ENCODE measurements around the gene BIN1.

Gene BIN1

GRCh38 chr2:127074936-127075335, 32.0 kb downstream of the BIN1 start:
- Histone ChIP-seq H3K4me3 (ENCODE audit: low read length) (no peak overlapping the region), H3K4me1 (ENCODE audit: control insufficient read depth, insufficient read depth, low read length) (no peaks in the 10 kb centered on the region), H3K27me3 (ENCODE audit: control insufficient read depth, insufficient read depth, low read length) (no peaks in the 10 kb centered on the region), H3K36me3 (ENCODE audit: control insufficient read depth, insufficient read depth, low read length) (no peaks in the 10 kb centered on the region), H3K9me3 (ENCODE audit: control insufficient read depth, insufficient read depth, low read length) (no peaks in the 10 kb centered on the region), H3K27ac (ENCODE audit: low read length) (no peak overlapping the region)
- WGBS (ENCODE audit: insufficient coverage, insufficient read length): no CpG with 5 or more reads among the region's 3 CpGs
- DNase-seq (ENCODE audit: low read depth, low spot score): no peak

- no peak for DNase-seq (ENCODE audit: low read depth, low spot score)
- no CpG with 5 or more reads among the region's 3 CpGs for WGBS (ENCODE audit: insufficient coverage, insufficient read length)
- Histone ChIP-seq H3K4me1 (ENCODE audit: control insufficient read depth, insufficient read depth, low read length) (no peaks in the 10 kb centered on the region), H3K9me3 (ENCODE audit: control insufficient read depth, insufficient read depth, low read length) (no peaks in the 10 kb centered on the region), H3K27me3 (ENCODE audit: control insufficient read depth, insufficient read depth, low read length) (no peaks in the 10 kb centered on the region), H3K36me3 (ENCODE audit: control insufficient read depth, insufficient read depth, low read length) (no peaks in the 10 kb centered on the region), H3K27ac (ENCODE audit: low read length) (no peak overlapping the region), H3K4me3 (ENCODE audit: low read length) (no peak overlapping the region)
These were observed 32.6 kb downstream of the BIN1 start for GRCh38 chr2:127074358-127074757.

- WGBS (ENCODE audit: insufficient coverage, insufficient read length): no CpG with 5 or more reads among the region's 15 CpGs
- Histone ChIP-seq H3K27me3 (ENCODE audit: control insufficient read depth, insufficient read depth, low read length) (no peaks in the 10 kb centered on the region), H3K27ac (ENCODE audit: low read length) (no peak overlapping the region), H3K4me3 (ENCODE audit: low read length) (no peak overlapping the region), H3K36me3 (ENCODE audit: control insufficient read depth, insufficient read depth, low read length) (no peaks in the 10 kb centered on the region), H3K4me1 (ENCODE audit: control insufficient read depth, insufficient read depth, low read length) (no peaks in the 10 kb centered on the region), H3K9me3 (ENCODE audit: control insufficient read depth, insufficient read depth, low read length) (no peaks in the 10 kb centered on the region)
- no peak for DNase-seq (ENCODE audit: low read depth, low spot score)
These were observed 34.0 kb downstream of the BIN1 start for GRCh38 chr2:127072970-127073369.

- Histone ChIP-seq H3K27me3 (ENCODE audit: control insufficient read depth, insufficient read depth, low read length) (no peaks in the 10 kb centered on the region), H3K36me3 (ENCODE audit: control insufficient read depth, insufficient read depth, low read length) (no peaks in the 10 kb centered on the region), H3K4me1 (ENCODE audit: control insufficient read depth, insufficient read depth, low read length) (no peaks in the 10 kb centered on the region), H3K9me3 (ENCODE audit: control insufficient read depth, insufficient read depth, low read length) (no peaks in the 10 kb centered on the region), H3K4me3 (ENCODE audit: low read length) (no peak overlapping the region), H3K27ac (ENCODE audit: low read length) (no peak overlapping the region)
- DNase-seq (ENCODE audit: low read depth, low spot score): no peak
- WGBS (ENCODE audit: insufficient coverage, insufficient read length): no CpG with 5 or more reads among the region's 9 CpGs
These were observed 34.6 kb downstream of the BIN1 start for GRCh38 chr2:127072396-127072795.

GRCh38 chr2:127071901-127072328, 35.0 kb downstream of the BIN1 start:
- H3K4me1 ChIP-seq (ENCODE audit: control insufficient read depth, insufficient read depth, low read length): no peaks in the 10 kb centered on the region
- no CpG with 5 or more reads among the region's 9 CpGs for WGBS (ENCODE audit: insufficient coverage, insufficient read length)
- no peak for DNase-seq (ENCODE audit: low read depth, low spot score)
- H3K27me3 ChIP-seq (ENCODE audit: control insufficient read depth, insufficient read depth, low read length): no peaks in the 10 kb centered on the region
- H3K27ac ChIP-seq (ENCODE audit: low read length): no peak overlapping the region
- H3K4me3 ChIP-seq (ENCODE audit: low read length): no peak overlapping the region
- H3K36me3 ChIP-seq (ENCODE audit: control insufficient read depth, insufficient read depth, low read length): no peaks in the 10 kb centered on the region
- H3K9me3 ChIP-seq (ENCODE audit: control insufficient read depth, insufficient read depth, low read length): no peaks in the 10 kb centered on the region

GRCh38 chr2:127070221-127070620, 36.7 kb downstream of the BIN1 start:
- no CpG with 5 or more reads among the region's 11 CpGs for WGBS (ENCODE audit: insufficient coverage, insufficient read length)
- H3K27me3 ChIP-seq (ENCODE audit: control insufficient read depth, insufficient read depth, low read length): no peaks in the 10 kb centered on the region
- H3K4me1 ChIP-seq (ENCODE audit: control insufficient read depth, insufficient read depth, low read length): no peaks in the 10 kb centered on the region
- H3K36me3 ChIP-seq (ENCODE audit: control insufficient read depth, insufficient read depth, low read length): no peaks in the 10 kb centered on the region
- no peak for DNase-seq (ENCODE audit: low read depth, low spot score)
- no peak overlapping the region for H3K4me3 ChIP-seq (ENCODE audit: low read length)
- H3K9me3 ChIP-seq (ENCODE audit: control insufficient read depth, insufficient read depth, low read length): no peaks in the 10 kb centered on the region
- no peak overlapping the region for H3K27ac ChIP-seq (ENCODE audit: low read length)

- no peak overlapping the region for H3K27ac ChIP-seq (ENCODE audit: low read length)
- no peaks in the 10 kb centered on the region for H3K27me3 ChIP-seq (ENCODE audit: control insufficient read depth, insufficient read depth, low read length)
- peaks cover 1% of the 10 kb centered on the region; the same call in 1 of the 2 replicates for H3K4me1 ChIP-seq (ENCODE audit: control insufficient read depth, insufficient read depth, low read length)
- no CpG with 5 or more reads among the region's 11 CpGs for WGBS (ENCODE audit: insufficient coverage, insufficient read length)
- no peak for DNase-seq (ENCODE audit: low read depth, low spot score)
- H3K9me3 ChIP-seq (ENCODE audit: control insufficient read depth, insufficient read depth, low read length): no peaks in the 10 kb centered on the region
- no peaks in the 10 kb centered on the region for H3K36me3 ChIP-seq (ENCODE audit: control insufficient read depth, insufficient read depth, low read length)
- H3K4me3 ChIP-seq (ENCODE audit: low read length): no peak overlapping the region
These were observed 37.4 kb downstream of the BIN1 start for GRCh38 chr2:127069536-127069935.

GRCh38 chr2:127069003-127069402, 38.0 kb downstream of the BIN1 start:
- H3K4me1 ChIP-seq (ENCODE audit: control insufficient read depth, insufficient read depth, low read length): peaks cover 3% of the 10 kb centered on the region; the same call in 1 of the 2 replicates
- no peak for DNase-seq (ENCODE audit: low read depth, low spot score)
- H3K9me3 ChIP-seq (ENCODE audit: control insufficient read depth, insufficient read depth, low read length): no peaks in the 10 kb centered on the region
- H3K4me3 ChIP-seq (ENCODE audit: low read length): no peak overlapping the region
- H3K27me3 ChIP-seq (ENCODE audit: control insufficient read depth, insufficient read depth, low read length): no peaks in the 10 kb centered on the region
- H3K36me3 ChIP-seq (ENCODE audit: control insufficient read depth, insufficient read depth, low read length): no peaks in the 10 kb centered on the region; the same call in 1 of the 2 replicates
- no CpG with 5 or more reads among the region's 10 CpGs for WGBS (ENCODE audit: insufficient coverage, insufficient read length)
- no peak overlapping the region for H3K27ac ChIP-seq (ENCODE audit: low read length)

GRCh38 chr2:127068351-127068741, 38.6 kb downstream of the BIN1 start:
- H3K27ac ChIP-seq (ENCODE audit: low read length): no peak overlapping the region
- WGBS (ENCODE audit: insufficient coverage, insufficient read length): no CpG with 5 or more reads among the region's 20 CpGs
- H3K9me3 ChIP-seq (ENCODE audit: control insufficient read depth, insufficient read depth, low read length): no peaks in the 10 kb centered on the region
- H3K27me3 ChIP-seq (ENCODE audit: control insufficient read depth, insufficient read depth, low read length): no peaks in the 10 kb centered on the region
- peaks cover 3% of the 10 kb centered on the region; the same call in 1 of the 2 replicates for H3K36me3 ChIP-seq (ENCODE audit: control insufficient read depth, insufficient read depth, low read length)
- H3K4me1 ChIP-seq (ENCODE audit: control insufficient read depth, insufficient read depth, low read length): peaks cover 3% of the 10 kb centered on the region; the same call in 1 of the 2 replicates
- no peak for DNase-seq (ENCODE audit: low read depth, low spot score)
- H3K4me3 ChIP-seq (ENCODE audit: low read length): no peak overlapping the region

GRCh38 chr2:127067620-127068350, 39.2 kb downstream of the BIN1 start:
- DNase-seq (ENCODE audit: low read depth, low spot score): peak; percentile 64
- Histone ChIP-seq H3K4me3 (ENCODE audit: low read length) (no peak overlapping the region), H3K36me3 (ENCODE audit: control insufficient read depth, insufficient read depth, low read length) (peaks cover 3% of the 10 kb centered on the region; the same call in 1 of the 2 replicates), H3K27me3 (ENCODE audit: control insufficient read depth, insufficient read depth, low read length) (no peaks in the 10 kb centered on the region), H3K4me1 (ENCODE audit: control insufficient read depth, insufficient read depth, low read length) (peaks cover 3% of the 10 kb centered on the region; the same call in 1 of the 2 replicates), H3K9me3 (ENCODE audit: control insufficient read depth, insufficient read depth, low read length) (no peaks in the 10 kb centered on the region), H3K27ac (ENCODE audit: low read length) (no peak overlapping the region)
- WGBS (ENCODE audit: insufficient coverage, insufficient read length): no CpG with 5 or more reads among the region's 19 CpGs

- no CpG with 5 or more reads among the region's 10 CpGs for WGBS (ENCODE audit: insufficient coverage, insufficient read length)
- no peaks in the 10 kb centered on the region for H3K27me3 ChIP-seq (ENCODE audit: control insufficient read depth, insufficient read depth, low read length)
- H3K36me3 ChIP-seq (ENCODE audit: control insufficient read depth, insufficient read depth, low read length): peaks cover 3% of the 10 kb centered on the region; the same call in 1 of the 2 replicates
- no peak for DNase-seq (ENCODE audit: low read depth, low spot score)
- H3K4me1 ChIP-seq (ENCODE audit: control insufficient read depth, insufficient read depth, low read length): peaks cover 3% of the 10 kb centered on the region; the same call in 1 of the 2 replicates
- no peak overlapping the region for H3K27ac ChIP-seq (ENCODE audit: low read length)
- no peak overlapping the region for H3K4me3 ChIP-seq (ENCODE audit: low read length)
- no peaks in the 10 kb centered on the region for H3K9me3 ChIP-seq (ENCODE audit: control insufficient read depth, insufficient read depth, low read length)
These were observed 40.0 kb downstream of the BIN1 start for GRCh38 chr2:127066942-127067341.

All from iPS DF 6.9 (cell line).